GM13977 (cell line): ENCODE data around the gene AQP11.
"Not testable (repeated sequence)": the region's sequence is repeated elsewhere in the genome, so short reads cannot be mapped to it uniquely, and the experiment has no call there.

ENCODE experiments used
- DNase-seq: peaks from one replicate; pipeline ENCODE4 v3.0.0; 2012; ENCODE audit warnings: low spot score
- in situ Hi-C: fragments of 300-500 bp; cut with MboI; formaldehyde crosslinking; loops from one replicate; pipeline ENCODE4 v1.12.0; 2022; ENCODE audit warnings: low sequenced_read_pairs, low pct_unique_long_range_greater_than_20kb, mixed read lengths, inconsistent platforms; ENCODE audit not compliant: unreplicated experiment
- TF ChIP-seq, protein P1 (sequence below): IDR thresholded peaks from 2 replicates; pipeline ENCODE4 v1.5.1; 2012; ENCODE audit warnings: mild to moderate bottlenecking, control low read depth; ENCODE audit not compliant: insufficient read depth; ENCODE audit errors: extremely low read depth, missing control alignments

The AQP11 gene

DNA sequence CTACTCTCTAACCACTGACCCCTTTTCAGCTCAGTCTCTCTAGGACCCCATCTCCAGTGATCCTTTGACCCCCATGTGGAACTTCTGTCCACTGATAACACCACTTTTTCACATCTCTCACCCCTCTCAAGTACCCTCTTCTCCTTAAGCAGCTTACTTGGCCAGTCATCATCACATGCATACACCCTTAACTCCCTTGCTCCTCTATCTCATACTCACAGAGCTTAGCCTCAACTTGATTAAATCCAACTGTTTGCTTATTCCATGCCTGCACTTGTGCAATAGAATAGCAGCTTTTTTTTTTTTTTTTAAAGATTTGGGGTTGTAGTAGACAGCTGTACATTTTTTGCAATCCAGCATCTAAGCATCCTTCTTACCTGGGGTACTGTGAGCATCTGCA lies 22.2 kb downstream of the AQP11 start:
- TF ChIP-seq, protein P1, sequence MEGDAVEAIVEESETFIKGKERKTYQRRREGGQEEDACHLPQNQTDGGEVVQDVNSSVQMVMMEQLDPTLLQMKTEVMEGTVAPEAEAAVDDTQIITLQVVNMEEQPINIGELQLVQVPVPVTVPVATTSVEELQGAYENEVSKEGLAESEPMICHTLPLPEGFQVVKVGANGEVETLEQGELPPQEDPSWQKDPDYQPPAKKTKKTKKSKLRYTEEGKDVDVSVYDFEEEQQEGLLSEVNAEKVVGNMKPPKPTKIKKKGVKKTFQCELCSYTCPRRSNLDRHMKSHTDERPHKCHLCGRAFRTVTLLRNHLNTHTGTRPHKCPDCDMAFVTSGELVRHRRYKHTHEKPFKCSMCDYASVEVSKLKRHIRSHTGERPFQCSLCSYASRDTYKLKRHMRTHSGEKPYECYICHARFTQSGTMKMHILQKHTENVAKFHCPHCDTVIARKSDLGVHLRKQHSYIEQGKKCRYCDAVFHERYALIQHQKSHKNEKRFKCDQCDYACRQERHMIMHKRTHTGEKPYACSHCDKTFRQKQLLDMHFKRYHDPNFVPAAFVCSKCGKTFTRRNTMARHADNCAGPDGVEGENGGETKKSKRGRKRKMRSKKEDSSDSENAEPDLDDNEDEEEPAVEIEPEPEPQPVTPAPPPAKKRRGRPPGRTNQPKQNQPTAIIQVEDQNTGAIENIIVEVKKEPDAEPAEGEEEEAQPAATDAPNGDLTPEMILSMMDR, result no peak
- DNase-seq, result no peak
- in situ Hi-C loops, result no loop called here

DNA sequence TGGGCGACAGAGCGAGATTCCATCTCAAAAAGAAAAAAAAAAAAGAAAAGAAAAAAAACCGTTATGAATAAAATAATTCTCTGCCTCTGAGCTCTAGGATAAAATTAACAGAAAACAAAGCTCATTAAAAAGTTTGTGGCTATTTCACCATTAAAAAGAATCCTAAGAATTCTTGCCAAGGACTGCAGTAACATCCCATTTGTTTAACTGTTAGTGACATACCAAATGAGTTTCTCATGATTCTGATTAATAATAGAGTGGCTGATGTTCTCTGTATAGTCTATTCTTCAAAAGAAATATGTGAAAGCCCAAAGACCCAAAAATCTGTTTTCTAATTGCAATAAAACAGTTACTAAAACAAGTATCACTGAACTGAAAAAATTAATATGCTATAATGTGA lies 28.1 kb downstream of the AQP11 start:
- no peak for DNase-seq
- in situ Hi-C loops, result no loop called here
- TF ChIP-seq, protein P1, result no peak

DNA sequence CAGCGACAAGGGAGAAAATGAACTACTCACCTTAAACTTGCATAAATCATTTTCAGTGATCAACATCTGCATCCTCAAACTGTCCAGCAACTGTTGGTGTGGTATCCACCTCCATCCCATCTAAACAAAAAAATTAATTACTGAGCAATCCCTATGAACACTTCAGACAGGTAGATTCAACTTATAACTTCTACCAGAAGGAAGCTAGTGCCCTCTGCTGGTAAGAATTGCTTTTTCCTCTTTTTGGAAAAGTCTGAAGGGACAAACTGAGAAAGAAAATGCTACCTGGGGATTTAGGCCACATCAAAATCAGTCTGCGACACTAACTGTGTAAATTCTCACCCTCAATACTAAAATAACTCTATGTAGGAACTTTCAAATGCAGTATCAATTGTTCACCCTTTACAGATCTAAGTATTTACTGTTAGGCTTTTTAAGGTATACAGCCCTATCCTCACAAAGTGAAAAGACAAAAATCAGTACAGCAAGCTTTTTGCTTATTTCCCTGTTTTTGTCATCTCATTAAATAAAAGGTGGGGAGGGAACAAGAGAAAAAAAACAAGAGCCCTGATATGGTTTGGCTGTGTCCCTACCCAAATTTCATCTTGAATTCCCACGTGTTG lies 29.9 kb downstream of the AQP11 start:
- in situ Hi-C loops, result no loop called here
- TF ChIP-seq, protein P1, result peak; percentile 74
- peak; percentile 14 for DNase-seq

DNA sequence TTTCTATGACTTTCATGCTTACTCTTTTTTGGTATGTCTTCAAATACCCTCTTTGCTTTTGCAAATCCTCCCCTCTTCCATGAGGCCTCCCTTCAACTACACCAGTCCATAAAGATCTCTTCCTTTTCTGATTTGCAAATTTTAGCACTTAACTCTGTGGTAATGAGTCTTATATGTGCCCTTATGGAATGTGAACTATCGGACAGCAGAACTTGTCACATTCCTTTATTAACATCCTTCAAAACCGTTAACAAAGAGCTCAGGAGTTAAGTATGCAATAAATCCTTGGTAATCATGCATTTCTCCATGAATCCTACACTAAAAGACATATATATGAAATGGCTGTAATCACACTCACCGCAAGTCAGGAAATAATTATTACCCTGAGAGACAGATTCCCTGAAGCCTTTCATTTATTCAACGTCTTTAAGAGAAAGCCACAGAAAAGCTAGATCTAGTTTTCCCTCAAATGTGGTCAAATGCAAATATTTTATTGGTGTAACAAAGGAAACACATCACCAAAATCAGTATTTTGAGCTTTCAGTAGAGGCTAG lies 40.5 kb downstream of the AQP11 start:
- in situ Hi-C loops, result no loop called here
- TF ChIP-seq, protein P1, result no peak

DNA sequence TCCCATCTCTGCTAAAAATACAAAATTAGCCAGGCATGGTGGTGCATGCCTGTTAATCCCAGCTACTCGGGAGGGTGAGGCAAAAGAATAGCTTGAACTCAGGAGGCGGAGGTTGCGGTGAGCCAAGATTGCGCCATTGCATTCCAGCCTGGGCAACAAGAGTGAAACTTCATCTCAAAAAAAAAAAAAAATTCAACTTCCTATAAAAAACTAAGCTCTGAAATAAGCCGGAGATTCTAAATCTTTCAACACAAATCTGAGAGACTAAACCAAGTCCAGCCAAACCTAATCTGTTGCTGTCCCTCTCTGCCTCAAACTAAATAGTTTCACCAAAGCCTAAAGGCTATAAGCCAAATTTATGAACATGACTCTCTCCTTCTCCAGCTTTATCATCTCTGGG lies 44.2 kb downstream of the AQP11 start:
- DNase-seq, in situ Hi-C loops: not testable (repeated sequence)

More for the DNA sequence above, 40.5 kb downstream of the AQP11 start:
- no peak for DNase-seq

DNA sequence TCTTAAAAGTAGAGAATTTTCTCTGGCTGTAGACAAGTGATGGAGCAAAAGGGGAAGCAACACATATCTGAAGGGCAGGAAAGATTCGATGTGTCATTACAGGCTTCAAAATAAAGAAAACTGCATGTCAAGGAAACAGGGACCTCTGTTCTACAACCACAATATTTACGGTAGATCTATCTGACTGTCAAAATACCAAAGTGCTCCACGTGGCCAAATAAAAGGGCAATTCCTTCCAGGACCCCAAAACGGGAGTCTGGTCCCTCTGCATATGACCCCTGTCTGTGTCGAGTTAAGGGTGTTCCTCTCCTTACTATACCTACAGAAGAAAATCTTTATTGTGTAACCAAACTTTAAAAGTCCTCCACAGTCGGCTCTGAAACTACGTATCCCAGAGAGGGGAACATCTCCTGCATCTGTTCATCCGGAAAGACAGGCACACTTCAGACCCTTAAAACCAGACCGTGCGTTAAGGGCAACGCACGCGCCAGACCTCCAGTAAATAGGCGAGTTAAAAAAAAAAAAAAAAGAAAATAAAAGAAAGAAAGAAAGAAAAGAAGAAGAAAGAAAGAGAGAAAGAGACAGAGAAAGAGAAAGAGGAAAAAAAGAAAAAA lies 47.1 kb downstream of the AQP11 start:
- no peak for DNase-seq
- in situ Hi-C loops, result no loop called here
- TF ChIP-seq, protein P1, result no peak
